Liver (tissue), 3 donors: Measurements from ENCODE around the gene THAP9.

Source experiments
- FOXA2 ChIP-seq: IDR thresholded peaks from 2 replicates; pipeline ENCODE4 v1.6.1; 2016; ENCODE audit warnings: antibody characterized with exemption
- RAD21 ChIP-seq, 2 donors: IDR thresholded peaks; 2 replicates each; pipeline ENCODE4 v1.6.1; 2016; ENCODE audit warnings: antibody characterized with exemption in 2 of 2, mild to moderate bottlenecking in 2 of 2
- RXRA ChIP-seq, 2 donors: IDR thresholded peaks; 2 replicates each; pipeline ENCODE4 v1.6.1; 2017 to 2018; ENCODE audit warnings: antibody characterized with exemption in 2 of 2, mild to moderate bottlenecking in 1 of 2
- YY1 ChIP-seq: IDR thresholded peaks from 2 replicates; pipeline ENCODE4 v1.6.1; 2016; ENCODE audit warnings: antibody characterized with exemption, mild to moderate bottlenecking
- TF ChIP-seq, protein P1 (sequence below): fragments of 150-350 bp; IDR thresholded peaks from 2 replicates; pipeline ENCODE4 v1.5.1; 2017; ENCODE audit warnings: improper control_type of control experiment, low read depth, low read length; ENCODE audit not compliant: missing input control
- TF ChIP-seq, protein P2 (sequence below): IDR thresholded peaks from 2 replicates; pipeline ENCODE4 v1.6.1; 2016; ENCODE audit warnings: antibody characterized with exemption
- TF ChIP-seq, protein P3 (sequence below): IDR thresholded peaks from 2 replicates; pipeline ENCODE4 v1.6.1; 2016; ENCODE audit warnings: antibody characterized with exemption, mild to moderate bottlenecking
- donor health status: healthy.
- donor health status: healthy.

DNA sequence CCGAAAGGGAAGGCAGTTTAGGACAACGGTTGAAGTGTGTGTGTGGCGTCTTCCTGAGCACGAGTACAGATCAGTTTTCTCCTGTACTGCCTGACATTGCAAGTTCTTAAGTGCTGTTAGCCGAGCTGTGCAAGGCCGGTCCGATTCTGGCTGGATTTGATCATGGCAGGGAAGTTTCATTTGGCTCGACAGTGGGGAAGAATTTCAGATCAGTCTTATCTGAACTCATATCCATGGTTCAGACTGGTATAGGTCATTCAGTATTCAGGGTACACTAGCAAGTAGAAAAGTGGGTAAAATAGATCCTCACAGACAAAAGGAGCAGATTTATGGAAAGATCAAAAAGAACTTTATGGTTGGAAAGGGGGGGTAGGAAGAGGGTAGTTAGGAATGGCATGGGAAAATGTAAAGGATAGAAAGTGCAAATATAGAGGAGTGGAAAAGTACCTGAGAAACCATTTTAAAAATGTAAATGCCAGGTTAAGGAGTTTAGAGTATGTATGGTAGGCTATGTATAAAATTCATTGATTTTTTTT is 716 bp downstream of the THAP9 start:
- TF ChIP-seq, protein P1, sequence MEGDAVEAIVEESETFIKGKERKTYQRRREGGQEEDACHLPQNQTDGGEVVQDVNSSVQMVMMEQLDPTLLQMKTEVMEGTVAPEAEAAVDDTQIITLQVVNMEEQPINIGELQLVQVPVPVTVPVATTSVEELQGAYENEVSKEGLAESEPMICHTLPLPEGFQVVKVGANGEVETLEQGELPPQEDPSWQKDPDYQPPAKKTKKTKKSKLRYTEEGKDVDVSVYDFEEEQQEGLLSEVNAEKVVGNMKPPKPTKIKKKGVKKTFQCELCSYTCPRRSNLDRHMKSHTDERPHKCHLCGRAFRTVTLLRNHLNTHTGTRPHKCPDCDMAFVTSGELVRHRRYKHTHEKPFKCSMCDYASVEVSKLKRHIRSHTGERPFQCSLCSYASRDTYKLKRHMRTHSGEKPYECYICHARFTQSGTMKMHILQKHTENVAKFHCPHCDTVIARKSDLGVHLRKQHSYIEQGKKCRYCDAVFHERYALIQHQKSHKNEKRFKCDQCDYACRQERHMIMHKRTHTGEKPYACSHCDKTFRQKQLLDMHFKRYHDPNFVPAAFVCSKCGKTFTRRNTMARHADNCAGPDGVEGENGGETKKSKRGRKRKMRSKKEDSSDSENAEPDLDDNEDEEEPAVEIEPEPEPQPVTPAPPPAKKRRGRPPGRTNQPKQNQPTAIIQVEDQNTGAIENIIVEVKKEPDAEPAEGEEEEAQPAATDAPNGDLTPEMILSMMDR: no peak
- TF ChIP-seq YY1 (peak; percentile 37), RAD21 (IDR thresholded peaks at IDR 0.05) (peak in 1 of 2 donors; percentile 6), FOXA2 (no peak), RXRA (IDR thresholded peaks at IDR 0.05) (no peak)
- TF ChIP-seq, protein P2, sequence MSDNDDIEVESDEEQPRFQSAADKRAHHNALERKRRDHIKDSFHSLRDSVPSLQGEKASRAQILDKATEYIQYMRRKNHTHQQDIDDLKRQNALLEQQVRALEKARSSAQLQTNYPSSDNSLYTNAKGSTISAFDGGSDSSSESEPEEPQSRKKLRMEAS: no peak
- TF ChIP-seq, protein P3, sequence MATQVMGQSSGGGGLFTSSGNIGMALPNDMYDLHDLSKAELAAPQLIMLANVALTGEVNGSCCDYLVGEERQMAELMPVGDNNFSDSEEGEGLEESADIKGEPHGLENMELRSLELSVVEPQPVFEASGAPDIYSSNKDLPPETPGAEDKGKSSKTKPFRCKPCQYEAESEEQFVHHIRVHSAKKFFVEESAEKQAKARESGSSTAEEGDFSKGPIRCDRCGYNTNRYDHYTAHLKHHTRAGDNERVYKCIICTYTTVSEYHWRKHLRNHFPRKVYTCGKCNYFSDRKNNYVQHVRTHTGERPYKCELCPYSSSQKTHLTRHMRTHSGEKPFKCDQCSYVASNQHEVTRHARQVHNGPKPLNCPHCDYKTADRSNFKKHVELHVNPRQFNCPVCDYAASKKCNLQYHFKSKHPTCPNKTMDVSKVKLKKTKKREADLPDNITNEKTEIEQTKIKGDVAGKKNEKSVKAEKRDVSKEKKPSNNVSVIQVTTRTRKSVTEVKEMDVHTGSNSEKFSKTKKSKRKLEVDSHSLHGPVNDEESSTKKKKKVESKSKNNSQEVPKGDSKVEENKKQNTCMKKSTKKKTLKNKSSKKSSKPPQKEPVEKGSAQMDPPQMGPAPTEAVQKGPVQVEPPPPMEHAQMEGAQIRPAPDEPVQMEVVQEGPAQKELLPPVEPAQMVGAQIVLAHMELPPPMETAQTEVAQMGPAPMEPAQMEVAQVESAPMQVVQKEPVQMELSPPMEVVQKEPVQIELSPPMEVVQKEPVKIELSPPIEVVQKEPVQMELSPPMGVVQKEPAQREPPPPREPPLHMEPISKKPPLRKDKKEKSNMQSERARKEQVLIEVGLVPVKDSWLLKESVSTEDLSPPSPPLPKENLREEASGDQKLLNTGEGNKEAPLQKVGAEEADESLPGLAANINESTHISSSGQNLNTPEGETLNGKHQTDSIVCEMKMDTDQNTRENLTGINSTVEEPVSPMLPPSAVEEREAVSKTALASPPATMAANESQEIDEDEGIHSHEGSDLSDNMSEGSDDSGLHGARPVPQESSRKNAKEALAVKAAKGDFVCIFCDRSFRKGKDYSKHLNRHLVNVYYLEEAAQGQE: no peak
